AG04450 (cell line): ENCODE results near the gene NUP210. TPM values are rescaled to one million over a fixed set of nuclear protein-coding genes. Genes with fewer than 3 reads are reported as not detected.

Source experiments
- CTCF ChIA-PET: fragments of 300-600, 350-600 bp; formaldehyde crosslinking; extraction: SDS; loops from one replicate; lab custom pipeline; 2022; ENCODE audit warnings: antibody characterized with exemption, inconsistent platforms; lab: Charles Lee
- POLR2A ChIA-PET: fragments of 350-600 bp; formaldehyde crosslinking; extraction: SDS; loops from one replicate; lab custom pipeline; 2021; ENCODE audit warnings: antibody characterized with exemption, inconsistent platforms; lab: Yijun Ruan, JAX
- DNase-seq: peaks from one replicate; pipeline ENCODE4 v3.0.0-alpha.2; 2011; ENCODE audit warnings: low read depth, low spot score
- H3K27ac ChIP-seq: one replicate; pipeline ENCODE4 v1.5.1; 2012; ENCODE audit warnings: low read depth, low read length, control low read depth
- H3K27me3 ChIP-seq: one replicate; pipeline ENCODE4 v1.6.0; 2012; ENCODE audit warnings: low read length; ENCODE audit not compliant: control insufficient read depth, insufficient read depth
- H3K4me3 ChIP-seq: 2 replicates; pipeline ENCODE4 v1.5.1; 2011; ENCODE audit warnings: mild to moderate bottlenecking, low read depth, low read length, control low read depth
- H3K9me3 ChIP-seq: 2 replicates; pipeline ENCODE4 v1.5.1; 2012; ENCODE audit warnings: low read length; ENCODE audit not compliant: control insufficient read depth, insufficient read depth
- CTCF ChIP-seq: IDR thresholded peaks from 2 replicates; pipeline ENCODE4 v1.5.1; 2011; ENCODE audit warnings: low read depth, low read length, control low read depth, inconsistent platforms
- polyA plus RNA-seq: library from polyadenylated mRNA; depleted of rRNA; stranded (reverse); fragments of >200 nt; gene quantifications from 2 replicates; pipeline ENCODE4 v1.2.3, GENCODE V29; 2011

NUP210 gene
- polyA plus RNA-seq, 1 experiment: 0.05 TPM

- H3K9me3 ChIP-seq: no peaks in the 10 kb centered on the region
- no peak for DNase-seq
- POLR2A ChIA-PET: no interaction called here
- no peak overlapping the region for H3K4me3 ChIP-seq
- H3K27ac ChIP-seq: no peak overlapping the region
- H3K27me3 ChIP-seq: peaks cover 12% of the 10 kb centered on the region
- CTCF ChIA-PET: no interaction called here
- no peak for TF ChIP-seq CTCF
These were observed 73.4 kb downstream of the NUP210 start for GRCh38 chr3:13346481-13347389.

GRCh38 chr3:13345772-13346171 is 74.3 kb downstream of the NUP210 start:
- TF ChIP-seq CTCF: no peak
- no peak for DNase-seq
- POLR2A ChIA-PET: no interaction called here
- Histone ChIP-seq H3K27ac (no peak overlapping the region), H3K9me3 (no peaks in the 10 kb centered on the region), H3K4me3 (no peak overlapping the region), H3K27me3 (peaks cover 12% of the 10 kb centered on the region)
- CTCF ChIA-PET: no interaction called here

- no peaks in the 10 kb centered on the region for H3K9me3 ChIP-seq
- TF ChIP-seq CTCF: no peak
- CTCF ChIA-PET: no interaction called here
- H3K27ac ChIP-seq: no peak overlapping the region
- H3K4me3 ChIP-seq: no peak overlapping the region
- POLR2A ChIA-PET: no interaction called here
- peaks cover 14% of the 10 kb centered on the region for H3K27me3 ChIP-seq
- DNase-seq: no peak
These were observed 74.8 kb downstream of the NUP210 start for GRCh38 chr3:13345284-13345683.

- H3K9me3 ChIP-seq: no peaks in the 10 kb centered on the region
- POLR2A ChIA-PET: no interaction called here
- no peak for DNase-seq
- H3K4me3 ChIP-seq: no peak overlapping the region
- TF ChIP-seq CTCF: no peak
- peaks cover 14% of the 10 kb centered on the region for H3K27me3 ChIP-seq
- CTCF ChIA-PET: interaction anchor here (1.1 kb wide), 1 partner anchor 115 kb away, joined by 3 read pairs; no protein-coding TSS in a partner anchor
- no peak overlapping the region for H3K27ac ChIP-seq
These were observed 75.5 kb downstream of the NUP210 start for GRCh38 chr3:13344663-13345062.

GRCh38 chr3:13343601-13344000 is 76.5 kb downstream of the NUP210 start:
- no peak for DNase-seq
- no peak for TF ChIP-seq CTCF
- H3K27me3 ChIP-seq: peaks cover 14% of the 10 kb centered on the region
- POLR2A ChIA-PET: no interaction called here
- CTCF ChIA-PET: no interaction called here
- no peaks in the 10 kb centered on the region for H3K9me3 ChIP-seq
- no peak overlapping the region for H3K27ac ChIP-seq
- no peak overlapping the region for H3K4me3 ChIP-seq
